Gastroesophageal sphincter (tissue), 3 donors: ENCODE measurements around the gene PPFIBP1.

Experiments
- CTCF ChIP-seq, 4 experiments: fragments of 200-600 bp in 2 of 4; fragments of 450-650 bp in 2 of 4; sonication (generic) in 1 of 4; IDR thresholded peaks; one replicate each; pipeline ENCODE4 v1.5.1; 2017 to 2019; ENCODE audit warnings: antibody characterized with exemption in 4 of 4, mild to moderate bottlenecking in 2 of 4, moderate library complexity in 2 of 4
- EP300 ChIP-seq: sonication (generic); formaldehyde crosslinking; IDR thresholded peaks from one replicate; pipeline ENCODE4 v1.6.1; 2017; ENCODE audit warnings: antibody characterized with exemption, mild to moderate bottlenecking
- POLR2A ChIP-seq, 2 donors: fragments of 450-650 bp; IDR thresholded peaks; one replicate each; pipeline ENCODE4 v1.6.1; 2017; ENCODE audit warnings: antibody characterized with exemption in 2 of 2, mild to moderate bottlenecking in 2 of 2, moderate library complexity in 1 of 2
- POLR2AphosphoS5 ChIP-seq: sonication (generic); formaldehyde crosslinking; IDR thresholded peaks from one replicate; pipeline ENCODE4 v1.6.1; 2017; ENCODE audit warnings: antibody characterized with exemption

- no peak for TF ChIP-seq CTCF (IDR thresholded peaks at IDR 0.05)
- no peak for TF ChIP-seq POLR2A (IDR thresholded peaks at IDR 0.05)
- TF ChIP-seq EP300: no peak
- no peak for TF ChIP-seq POLR2AphosphoS5
Observed at GRCh38 chr12:27685274-27685673, 161.3 kb downstream of the PPFIBP1 start.
